Cardiac muscle cell (in vitro differentiated cells and primary cell): ENCODE results near the gene HECW1. TPM values are rescaled to one million over a fixed set of nuclear protein-coding genes. Genes with fewer than 3 reads are reported as not detected.
"Not testable (repeated sequence)": the region's sequence is repeated elsewhere in the genome, so short reads cannot be mapped to it uniquely, and the experiment has no call there.

ENCODE experiments used
- DNase-seq, 2 donors: peaks; one replicate each; pipeline versions ENCODE4 v3.0.0 to v3.0.0-alpha.2; 2010 to 2017; ENCODE audit warnings: low read depth in 1 of 2, low spot score in 1 of 2
- H3K27ac ChIP-seq: fragments of 200-600 bp; sonication (generic); 2 replicates; pipeline ENCODE4 v1.5.1; 2016
- H3K27me3 ChIP-seq: fragments of 200-600 bp; sonication (generic); 2 replicates; pipeline ENCODE4 v1.6.0; 2016; ENCODE audit warnings: control low read depth
- H3K36me3 ChIP-seq: fragments of 200-600 bp; sonication (generic); 2 replicates; pipeline ENCODE4 v1.5.1; 2016; ENCODE audit warnings: control low read depth
- H3K4me1 ChIP-seq: fragments of 200-600 bp; sonication (generic); 2 replicates; pipeline ENCODE4 v1.8.1; 2017; ENCODE audit warnings: low read depth, mild to moderate bottlenecking, mixed run types
- H3K4me3 ChIP-seq: fragments of 200-600 bp; sonication (generic); 2 replicates; pipeline ENCODE4 v1.5.1; 2016; ENCODE audit warnings: mild to moderate bottlenecking
- H3K9me3 ChIP-seq: fragments of 200-600 bp; sonication (generic); 2 replicates; pipeline ENCODE4 v1.5.1; 2017; ENCODE audit warnings: low read depth, mild to moderate bottlenecking, control low read depth
- CTCF ChIP-seq: IDR thresholded peaks from 2 replicates; pipeline ENCODE4 v1.5.1; 2012; ENCODE audit warnings: low read depth, mild to moderate bottlenecking, low read length
- polyA plus RNA-seq: library from polyadenylated mRNA; unstranded; fragments of >200 nt; fragmentation: Nextera tagmentation; extraction: Ambion mirVana; gene quantifications from 2 replicates; pipeline ENCODE4 v1.2.1, GENCODE V29; 2016
- total RNA-seq: library from RNA; depleted of rRNA; stranded (reverse); fragments of >200 nt; gene quantifications from 2 replicates; pipeline ENCODE4 v1.2.3, GENCODE V29; 2016

Gene HECW1
- total and polyA plus RNA-seq, 2 experiments from 2014 or later = 0.06 to 0.13 TPM

- no peaks in the 10 kb centered on the region for H3K27me3 ChIP-seq
- no peak for TF ChIP-seq CTCF
- DNase-seq = no peak
- H3K4me3 ChIP-seq = no peak overlapping the region
- no peaks in the 10 kb centered on the region for H3K9me3 ChIP-seq
- H3K27ac ChIP-seq = no peak overlapping the region
- no peaks in the 10 kb centered on the region for H3K36me3 ChIP-seq
- no peaks in the 10 kb centered on the region for H3K4me1 ChIP-seq
Observed at GRCh38 chr7:43341132-43341531, 228.7 kb downstream of the HECW1 start.

- H3K27ac ChIP-seq, H3K27me3 ChIP-seq, DNase-seq, H3K9me3 ChIP-seq, H3K36me3 ChIP-seq, H3K4me3 ChIP-seq, H3K4me1 ChIP-seq: not testable (repeated sequence)
Observed at GRCh38 chr7:43343417-43343816, 231.0 kb downstream of the HECW1 start.

- not testable (repeated sequence) for H3K9me3 ChIP-seq, DNase-seq, H3K4me3 ChIP-seq, H3K27me3 ChIP-seq, H3K4me1 ChIP-seq, H3K36me3 ChIP-seq, H3K27ac ChIP-seq
Observed at GRCh38 chr7:43345696-43346095, 233.2 kb downstream of the HECW1 start.

GRCh38 chr7:43351683-43352082, 239.2 kb downstream of the HECW1 start:
- no peak for TF ChIP-seq CTCF

GRCh38 chr7:43353902-43354301, 241.5 kb downstream of the HECW1 start:
- no peak for DNase-seq
- Histone ChIP-seq H3K36me3 (no peaks in the 10 kb centered on the region), H3K4me3 (no peak overlapping the region), H3K4me1 (no peaks in the 10 kb centered on the region), H3K9me3 (no peaks in the 10 kb centered on the region), H3K27me3 (no peaks in the 10 kb centered on the region), H3K27ac (no peak overlapping the region)
- TF ChIP-seq CTCF = no peak

More at GRCh38 chr7:43351683-43352082, 239.2 kb downstream of the HECW1 start:
- Histone ChIP-seq H3K4me3 (no peak overlapping the region), H3K36me3 (no peaks in the 10 kb centered on the region), H3K27ac (no peak overlapping the region), H3K9me3 (no peaks in the 10 kb centered on the region), H3K4me1 (no peaks in the 10 kb centered on the region), H3K27me3 (no peaks in the 10 kb centered on the region)
- no peak for DNase-seq

- no peak overlapping the region for H3K4me3 ChIP-seq
- no peaks in the 10 kb centered on the region for H3K36me3 ChIP-seq
- no peak overlapping the region for H3K27ac ChIP-seq
- no peaks in the 10 kb centered on the region for H3K4me1 ChIP-seq
- H3K27me3 ChIP-seq = no peaks in the 10 kb centered on the region
- peak; percentile 38 to 49 for DNase-seq
- TF ChIP-seq CTCF = no peak
- H3K9me3 ChIP-seq = no peaks in the 10 kb centered on the region
Observed at GRCh38 chr7:43362652-43363034, 250.2 kb downstream of the HECW1 start.
